ENCODE data around the gene RAB11FIP3. TPM values are rescaled to one million over a fixed set of nuclear protein-coding genes. Genes with fewer than 3 reads are reported as not detected.

The RAB11FIP3 gene
- total RNA-seq, 2 donors from 2014 or later: 62.7 to 68.9 TPM

DNA sequence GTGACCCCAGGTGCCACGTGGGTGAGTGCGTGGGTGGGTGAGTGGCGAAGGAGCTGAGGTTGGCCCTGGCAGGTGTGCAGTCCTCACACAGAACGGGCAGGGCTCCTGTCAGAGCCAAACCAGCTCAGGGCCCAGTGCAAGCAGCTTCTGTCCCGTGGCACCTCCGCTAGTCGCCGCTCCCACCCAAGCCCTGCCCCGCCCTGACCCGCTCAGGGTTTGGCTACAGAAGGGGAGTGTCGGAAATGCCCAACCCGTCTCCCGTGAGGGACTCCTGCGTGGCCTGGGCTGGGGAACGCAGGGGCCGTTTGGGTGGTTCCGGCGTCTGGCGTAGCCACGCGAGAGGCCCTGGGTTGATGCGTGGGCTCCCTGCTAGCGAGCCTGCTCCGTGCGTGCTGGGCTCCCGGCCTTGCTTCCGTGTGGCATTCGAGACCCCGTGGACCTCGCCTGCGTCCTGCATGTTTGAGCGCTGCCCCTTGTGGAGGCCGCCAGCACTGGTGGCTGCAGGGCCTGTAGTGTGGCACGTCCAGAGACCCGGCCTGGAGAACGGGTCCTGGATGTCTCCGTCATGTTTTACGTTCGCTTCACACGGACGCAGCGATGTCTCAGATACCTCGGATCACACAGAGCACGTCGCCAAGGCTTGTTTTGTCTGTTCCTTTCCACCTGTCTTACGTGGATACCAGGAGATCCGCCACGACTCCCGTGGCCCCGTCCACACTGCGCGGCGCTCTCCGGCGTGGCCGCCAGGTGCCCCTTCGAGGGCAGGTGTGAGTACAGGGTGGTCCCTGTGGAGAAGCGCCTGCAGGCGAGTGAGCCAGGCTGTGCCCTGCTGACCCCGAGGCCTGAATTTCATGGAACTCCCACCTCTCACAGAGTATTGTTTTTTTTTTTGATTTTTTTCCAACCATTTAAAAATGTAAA lies 112.2 kb downstream of the RAB11FIP3 start:
- WGBS, 2 experiments (ENCODE audit: insufficient coverage in 1 of 2, insufficient read length in 1 of 2): 96 to 97% methylated on average over 48 to 60 of the region's 60 CpGs
- H3K4me3 Mint-ChIP-seq: no peak overlapping the region

DNA sequence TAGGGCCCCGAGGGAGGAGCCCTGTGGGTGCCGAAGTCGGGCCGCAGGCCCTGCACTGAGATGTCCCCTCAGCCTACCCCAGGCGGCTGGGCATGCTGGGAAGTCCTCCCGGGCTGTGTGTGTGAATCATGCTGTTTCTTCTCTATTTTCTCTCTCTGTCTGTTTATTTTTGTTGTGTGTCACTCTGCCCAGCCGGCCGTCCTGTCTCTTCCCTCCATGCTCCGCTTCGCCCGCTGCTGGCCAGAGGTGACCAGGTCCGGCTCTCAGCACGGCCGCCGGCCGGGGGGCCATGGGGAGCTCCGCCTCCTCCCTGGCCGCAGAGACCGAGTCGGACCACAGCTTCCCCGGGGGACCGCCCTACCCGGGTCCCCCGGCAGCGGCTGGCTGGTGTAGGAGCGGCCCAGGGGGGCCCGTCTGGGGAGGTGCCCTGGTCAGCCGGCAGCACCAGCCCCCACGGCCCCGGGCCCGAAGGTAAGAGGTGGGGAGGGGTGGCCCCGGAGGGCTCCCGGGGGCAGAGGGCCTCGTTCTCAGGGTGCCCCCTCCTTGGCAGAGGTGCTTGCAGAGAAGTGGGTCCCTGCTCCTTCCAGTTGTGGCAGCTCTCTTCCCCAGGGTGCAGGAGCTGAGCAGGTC lies 114.6 kb downstream of the RAB11FIP3 start:
- no peak overlapping the region for H3K4me3 Mint-ChIP-seq
- WGBS, 2 experiments (ENCODE audit: insufficient coverage in 1 of 2, insufficient read length in 1 of 2): 94 to 97% methylated on average over 19 to 34 of the region's 34 CpGs
- no peak overlapping the region for H3K27ac Mint-ChIP-seq

More for the DNA sequence above, 112.2 kb downstream of the RAB11FIP3 start:
- TF ChIP-seq, protein P1, sequence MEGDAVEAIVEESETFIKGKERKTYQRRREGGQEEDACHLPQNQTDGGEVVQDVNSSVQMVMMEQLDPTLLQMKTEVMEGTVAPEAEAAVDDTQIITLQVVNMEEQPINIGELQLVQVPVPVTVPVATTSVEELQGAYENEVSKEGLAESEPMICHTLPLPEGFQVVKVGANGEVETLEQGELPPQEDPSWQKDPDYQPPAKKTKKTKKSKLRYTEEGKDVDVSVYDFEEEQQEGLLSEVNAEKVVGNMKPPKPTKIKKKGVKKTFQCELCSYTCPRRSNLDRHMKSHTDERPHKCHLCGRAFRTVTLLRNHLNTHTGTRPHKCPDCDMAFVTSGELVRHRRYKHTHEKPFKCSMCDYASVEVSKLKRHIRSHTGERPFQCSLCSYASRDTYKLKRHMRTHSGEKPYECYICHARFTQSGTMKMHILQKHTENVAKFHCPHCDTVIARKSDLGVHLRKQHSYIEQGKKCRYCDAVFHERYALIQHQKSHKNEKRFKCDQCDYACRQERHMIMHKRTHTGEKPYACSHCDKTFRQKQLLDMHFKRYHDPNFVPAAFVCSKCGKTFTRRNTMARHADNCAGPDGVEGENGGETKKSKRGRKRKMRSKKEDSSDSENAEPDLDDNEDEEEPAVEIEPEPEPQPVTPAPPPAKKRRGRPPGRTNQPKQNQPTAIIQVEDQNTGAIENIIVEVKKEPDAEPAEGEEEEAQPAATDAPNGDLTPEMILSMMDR (conservative IDR thresholded peaks at IDR 0.05): peak; percentile 60
- Mint-ChIP-seq H3K36me3 (ENCODE audit: low read depth) (peaks cover 17% of the 10 kb centered on the region), H3K4me1 (no peaks in the 10 kb centered on the region), H3K27ac (no peak overlapping the region), H3K27me3 (ENCODE audit: insufficient read depth) (no peaks in the 10 kb centered on the region), H3K9me3 (no peaks in the 10 kb centered on the region)
- Histone ChIP-seq H3K27me3 (ENCODE audit: control insufficient read depth, insufficient read depth, low read length, poor library complexity, severe bottlenecking) (no peaks in the 10 kb centered on the region), H3K4me1 (ENCODE audit: control insufficient read depth, insufficient read depth, low read length) (peaks cover 8% of the 10 kb centered on the region), H3K9ac (ENCODE audit: extremely low read depth, low read length, poor library complexity, severe bottlenecking) (no peak overlapping the region), H3K4me3 (ENCODE audit: low read length) (no peak overlapping the region), H3K9me3 (ENCODE audit: control insufficient read depth, low read length) (no peaks in the 10 kb centered on the region), H3K36me3 (ENCODE audit: control insufficient read depth, insufficient read depth, low read length) (peaks cover 6% of the 10 kb centered on the region), H3K27ac (ENCODE audit: low read depth, low read length) (no peak overlapping the region)
- no peak for DNase-seq

DNA sequence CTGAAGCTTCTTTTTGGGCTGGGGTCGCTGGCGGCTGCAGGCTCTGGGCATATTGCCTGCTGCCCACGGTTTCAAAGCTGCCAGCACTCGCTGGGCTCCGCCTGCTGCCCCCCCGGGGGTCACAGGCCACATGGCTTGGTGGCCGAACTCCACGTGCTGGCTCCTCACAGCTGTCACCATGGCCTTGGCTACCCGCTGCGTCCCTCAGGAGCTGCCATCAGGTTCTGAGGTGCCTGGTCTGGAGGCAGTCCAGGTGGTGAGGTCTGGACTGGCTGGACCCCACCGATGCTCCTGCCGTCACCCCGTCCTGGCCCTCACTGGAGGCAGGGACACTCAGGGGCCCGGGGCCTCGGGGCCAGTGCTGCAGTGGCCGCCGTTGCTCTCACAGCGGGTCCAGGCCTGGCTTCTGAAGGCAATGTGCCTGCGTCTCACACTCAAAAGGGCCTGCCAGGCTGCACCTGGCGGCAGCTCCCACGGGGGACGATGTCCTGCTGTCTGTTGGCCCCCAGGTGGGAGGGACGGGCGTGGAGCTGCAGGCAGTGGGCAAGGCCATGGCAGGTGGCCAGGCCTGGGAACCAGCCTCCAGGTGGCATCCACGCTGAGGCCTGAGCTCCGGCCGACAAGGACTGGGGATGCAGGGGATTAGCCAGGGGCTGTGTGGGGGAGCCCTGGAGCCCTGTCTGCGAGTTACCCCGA lies 115.3 kb downstream of the RAB11FIP3 start:
- no peaks in the 10 kb centered on the region for H3K27me3 ChIP-seq (ENCODE audit: control insufficient read depth, insufficient read depth, low read length, poor library complexity, severe bottlenecking)
- Mint-ChIP-seq H3K4me3 (no peak overlapping the region), H3K27me3 (ENCODE audit: insufficient read depth) (no peaks in the 10 kb centered on the region), H3K9me3 (no peaks in the 10 kb centered on the region), H3K27ac (no peak overlapping the region), H3K36me3 (ENCODE audit: low read depth) (peaks cover 17% of the 10 kb centered on the region), H3K4me1 (no peaks in the 10 kb centered on the region)
- H3K4me1 ChIP-seq (ENCODE audit: control insufficient read depth, insufficient read depth, low read length): no peaks in the 10 kb centered on the region
- H3K9me3 ChIP-seq (ENCODE audit: control insufficient read depth, low read length): no peaks in the 10 kb centered on the region
- no peak overlapping the region for H3K9ac ChIP-seq (ENCODE audit: extremely low read depth, low read length, poor library complexity, severe bottlenecking)
- peaks cover 6% of the 10 kb centered on the region for H3K36me3 ChIP-seq (ENCODE audit: control insufficient read depth, insufficient read depth, low read length)
- H3K4me3 ChIP-seq (ENCODE audit: low read length): no peak overlapping the region
- TF ChIP-seq, protein P1 (conservative IDR thresholded peaks at IDR 0.05): no peak
- WGBS, 2 experiments (ENCODE audit: insufficient coverage in 1 of 2, insufficient read length in 1 of 2): 90 to 96% methylated on average over 23 to 29 of the region's 29 CpGs
- no peak overlapping the region for H3K27ac ChIP-seq (ENCODE audit: low read depth, low read length)
- no peak for DNase-seq

More for the DNA sequence above, 114.6 kb downstream of the RAB11FIP3 start:
- Histone ChIP-seq H3K27ac (ENCODE audit: low read depth, low read length) (no peak overlapping the region), H3K4me3 (ENCODE audit: low read length) (no peak overlapping the region), H3K27me3 (ENCODE audit: control insufficient read depth, insufficient read depth, low read length, poor library complexity, severe bottlenecking) (no peaks in the 10 kb centered on the region), H3K36me3 (ENCODE audit: control insufficient read depth, insufficient read depth, low read length) (peaks cover 6% of the 10 kb centered on the region), H3K9ac (ENCODE audit: extremely low read depth, low read length, poor library complexity, severe bottlenecking) (no peak overlapping the region), H3K9me3 (ENCODE audit: control insufficient read depth, low read length) (no peaks in the 10 kb centered on the region), H3K4me1 (ENCODE audit: control insufficient read depth, insufficient read depth, low read length) (no peaks in the 10 kb centered on the region)
- H3K4me1 Mint-ChIP-seq: no peaks in the 10 kb centered on the region
- DNase-seq: no peak
- no peaks in the 10 kb centered on the region for H3K9me3 Mint-ChIP-seq
- H3K36me3 Mint-ChIP-seq (ENCODE audit: low read depth): peaks cover 17% of the 10 kb centered on the region
- TF ChIP-seq, protein P1 (conservative IDR thresholded peaks at IDR 0.05): no peak
- no peaks in the 10 kb centered on the region for H3K27me3 Mint-ChIP-seq (ENCODE audit: insufficient read depth)
